Heart right ventricle (tissue), 16 donors: ENCODE results near the gene TIMM17B. TPM values are rescaled to one million over a fixed set of nuclear protein-coding genes. Genes with fewer than 3 reads are reported as not detected.

Experiments used
- ATAC-seq, 8 donors: fragments of 200-7000 bp; cut with Tn5 transposase; one replicate each; pipeline ENCODE4 v1.9.1; 2020; ENCODE audit warnings: mild to moderate bottlenecking in 8 of 8, moderate library complexity in 8 of 8, moderate number of reproducible peaks in 1 of 8
- DNase-seq, 2 donors: peaks; one replicate each; pipeline ENCODE4 v3.0.0-alpha.2; 2020
- H3K27ac ChIP-seq, 10 donors: fragments of 200-600 bp; sonication (generic) in 2 of 10; one replicate each; pipeline versions ENCODE4 v1.5.0 to v1.8.0; 2020 to 2022; ENCODE audit warnings: mild to moderate bottlenecking in 3 of 10
- H3K27me3 ChIP-seq, 7 donors: fragments of 200-600 bp; one replicate each; pipeline ENCODE4 v1.8.0; 2021 to 2022; ENCODE audit warnings: mild to moderate bottlenecking in 2 of 7
- H3K36me3 ChIP-seq, 9 donors: fragments of 200-600 bp; sonication (generic) in 1 of 9; one replicate each; pipeline versions ENCODE4 v1.5.0 to v1.8.0; 2020 to 2022; ENCODE audit warnings: mild to moderate bottlenecking in 2 of 9
- H3K4me1 ChIP-seq, 9 donors: fragments of 200-600 bp; sonication (generic) in 1 of 9; one replicate each; pipeline versions ENCODE4 v1.5.0 to v1.8.0; 2020 to 2022; ENCODE audit warnings: mild to moderate bottlenecking in 4 of 9
- H3K4me3 ChIP-seq, 10 donors: fragments of 200-600 bp; sonication (generic) in 2 of 10; one replicate each; pipeline versions ENCODE4 v1.5.0 to v1.8.0; 2020 to 2022; ENCODE audit warnings: mild to moderate bottlenecking in 7 of 10, moderate library complexity in 2 of 10
- H3K9me3 ChIP-seq, 11 donors: fragments of 200-600 bp in 10 of 11; sonication (generic) in 2 of 11; one replicate each; pipeline versions ENCODE4 v1.5.0 to v1.8.0; 2013 to 2022; ENCODE audit warnings: mild to moderate bottlenecking in 2 of 11, control low read depth in 1 of 11, moderate library complexity in 1 of 11
- WGBS, 2 donors: extraction: QIAGEN DNeasy Blood & Tissue Kit; methylation state at CpG; one replicate each; pipeline ENCODE4 v1.1.7; 2013; ENCODE audit warnings: inconsistent platforms in 1 of 2; 5-methylcytosine and 5-hydroxymethylcytosine counted together
- intact Hi-C, 10 donors: fragments of 100-400 bp; cut with DNase I; formaldehyde crosslinking; loops; one replicate each; pipeline versions ENCODE4 v1.11.1 to v1.14.2; 2022
- polyA plus RNA-seq, 2 donors: library from polyadenylated mRNA; stranded (reverse); fragments of 200-250 nt; gene quantifications; one replicate each; pipeline ENCODE4 v1.2.3, GENCODE V29; 2013
- total RNA-seq, 10 donors: library from RNA; stranded (reverse); fragmentation: NEBNext Ultra II Directional in 3 of 10; extraction: Animal tissue kit (Norgen Biotek cat#: 25700) in 3 of 10; gene quantifications; one replicate each; pipeline versions ENCODE4 v1.2.1 to v1.2.4, GENCODE V29; 2021 to 2023
- TF ChIP-seq, protein P1 (sequence below), 9 donors: fragments of 200-600 bp; sonication (generic) in 2 of 9; IDR thresholded peaks; one replicate each; pipeline versions ENCODE4 v1.5.0 to v1.8.0; 2021 to 2022; ENCODE audit warnings: antibody characterized with exemption in 9 of 9, mild to moderate bottlenecking in 5 of 9, moderate library complexity in 1 of 9
- donor health status: Arrhythmogenic right ventricular cardiomyopathy.
- donor health status: ischemic (EF 13 %, LVEDD 7.1; RV severe dilation, severe dysfunction).
- donor health status: healthy with polysubstance abuse.
- donor health status: DM: no; HTN: yes; CAD: no.
- donor health status: DM: no; HTN: no; CAD: no.
- donor health status: ischemic (EF 25% LVEDD 6.9; RV normal size, moderate dysfunction).
- donor health status: ischemic (EF 25% LVEDD 5.7; RV mildly dilated, moderate dysfunction).
- donor health status: healthy.
- donor health status: DM: yes; HTN: yes; CAD: no.
- donor health status: Ischemic cardiomyopathy.
- donor health status: ischemic (EF 35%, LVEDD 5.7; RV mildly dilated, moderate dysfunction).
- donor health status: nonischemic (EF 11% LVEDD 7.7; RV severe dilation, severe dysfunction).
- donor health status: DM: yes; HTN: yes; CAD: no.
- donor health status: PGD.
- donor health status: ischemic (EF 29% LVEDD 5.4; RV normal size, mild dysfunction).
- donor health status: nonischemic (EF 23%, LVEDD 6.1; RV moderate dilation, normal function).

Gene TIMM17B
- total and polyA plus RNA-seq, 12 donors, result 58.3 to 100 (median 67.0) TPM

DNA sequence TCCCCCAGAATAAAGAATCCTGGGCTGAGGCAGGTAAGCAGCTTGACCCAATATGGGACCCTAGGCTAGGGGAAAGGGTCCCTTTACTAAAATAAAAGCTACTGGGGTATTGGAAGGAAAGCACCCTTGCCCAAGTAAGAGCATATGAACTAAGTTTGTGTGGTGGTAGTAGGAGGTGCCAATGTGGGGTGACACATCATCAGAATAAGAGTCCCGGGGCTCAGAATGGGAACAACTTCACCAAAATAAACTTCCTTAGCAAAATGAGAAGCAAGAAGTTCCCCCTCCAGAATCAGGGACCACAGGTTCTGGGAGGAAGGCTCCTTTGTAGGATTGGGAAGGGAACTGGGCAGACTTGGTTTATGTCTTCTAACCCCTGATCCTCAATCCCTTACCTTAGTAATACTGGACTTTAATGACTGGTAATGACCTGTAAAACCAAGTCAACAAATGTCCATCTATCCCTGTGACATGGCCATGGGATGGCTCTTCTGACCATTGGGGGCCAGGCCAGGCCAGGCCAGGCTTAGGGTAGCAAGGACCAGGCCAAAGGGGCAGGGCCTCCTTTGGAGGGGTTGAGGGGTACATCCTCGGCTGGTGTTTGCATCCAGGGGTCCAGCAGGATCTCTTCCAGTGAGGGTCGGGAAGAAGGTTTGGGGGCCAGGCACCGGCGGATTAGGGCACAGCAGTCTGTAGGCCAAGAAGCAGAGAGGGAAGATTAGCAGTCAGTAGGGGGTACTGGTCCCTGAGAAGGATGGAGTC, 16.2 kb upstream of the TIMM17B start:
- ATAC-seq (no peak), DNase-seq (no peak)
- TF ChIP-seq, protein P1, sequence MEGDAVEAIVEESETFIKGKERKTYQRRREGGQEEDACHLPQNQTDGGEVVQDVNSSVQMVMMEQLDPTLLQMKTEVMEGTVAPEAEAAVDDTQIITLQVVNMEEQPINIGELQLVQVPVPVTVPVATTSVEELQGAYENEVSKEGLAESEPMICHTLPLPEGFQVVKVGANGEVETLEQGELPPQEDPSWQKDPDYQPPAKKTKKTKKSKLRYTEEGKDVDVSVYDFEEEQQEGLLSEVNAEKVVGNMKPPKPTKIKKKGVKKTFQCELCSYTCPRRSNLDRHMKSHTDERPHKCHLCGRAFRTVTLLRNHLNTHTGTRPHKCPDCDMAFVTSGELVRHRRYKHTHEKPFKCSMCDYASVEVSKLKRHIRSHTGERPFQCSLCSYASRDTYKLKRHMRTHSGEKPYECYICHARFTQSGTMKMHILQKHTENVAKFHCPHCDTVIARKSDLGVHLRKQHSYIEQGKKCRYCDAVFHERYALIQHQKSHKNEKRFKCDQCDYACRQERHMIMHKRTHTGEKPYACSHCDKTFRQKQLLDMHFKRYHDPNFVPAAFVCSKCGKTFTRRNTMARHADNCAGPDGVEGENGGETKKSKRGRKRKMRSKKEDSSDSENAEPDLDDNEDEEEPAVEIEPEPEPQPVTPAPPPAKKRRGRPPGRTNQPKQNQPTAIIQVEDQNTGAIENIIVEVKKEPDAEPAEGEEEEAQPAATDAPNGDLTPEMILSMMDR (IDR thresholded peaks at IDR 0.05), result no peak
- H3K4me1 ChIP-seq, result peaks cover 0 to 37% (median 11%) of the 10 kb centered on the region in 9 donors
- intact Hi-C loops, result loop anchor here in 3 of 10 donors (10.0 kb wide), 2 partner anchors 269 to 1259 kb away; partner anchors contain the start of genes ELK1 (in 1 of the 3) and UXT (in 1 of the 3)
- no peak overlapping the region for H3K27ac ChIP-seq
- no peaks in the 10 kb centered on the region for H3K27me3 ChIP-seq
- H3K4me3 ChIP-seq, result no peak overlapping the region
- peaks cover 0 to 27% (median 0%) of the 10 kb centered on the region in 9 donors for H3K36me3 ChIP-seq
- H3K9me3 ChIP-seq, result no peaks in the 10 kb centered on the region
- WGBS, 2 donors, result 80 to 89% methylated on average over 5 of the region's 5 CpGs

DNA sequence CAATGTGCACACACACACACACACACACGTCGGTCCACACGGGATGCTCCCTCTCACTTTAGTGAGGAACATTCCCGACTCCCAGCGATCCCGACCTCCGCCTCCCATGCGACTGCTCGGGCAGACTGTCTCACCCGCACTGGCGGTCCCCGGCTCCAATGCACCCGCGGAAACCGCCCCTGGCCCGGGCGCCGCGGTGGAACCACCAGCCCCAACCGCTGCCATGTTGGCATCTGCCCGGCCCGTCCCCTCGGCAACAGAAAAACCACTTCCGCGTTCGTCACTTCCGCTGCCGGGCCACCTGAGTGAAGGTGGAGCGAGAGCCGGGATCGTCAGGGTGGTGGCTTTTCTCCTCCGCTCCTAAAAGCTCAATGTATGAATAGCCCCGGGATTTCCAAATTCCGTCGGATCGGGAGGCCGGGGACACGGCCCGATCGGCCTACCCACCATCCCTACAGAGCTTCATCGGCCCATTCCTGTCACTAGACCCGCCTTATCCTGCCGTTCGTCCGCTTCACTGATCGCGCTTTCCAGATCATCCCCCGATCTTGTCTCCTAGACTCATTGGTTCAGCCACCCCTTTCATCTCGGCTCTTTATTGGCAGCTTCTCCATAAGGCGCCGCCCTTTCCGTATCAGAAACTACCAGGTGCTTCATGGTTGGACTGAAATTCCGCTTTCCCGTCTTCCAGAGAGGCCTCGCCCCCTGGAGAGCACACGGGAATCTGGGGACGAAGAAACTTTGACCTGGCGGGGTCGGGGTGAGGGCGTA, 14.0 kb upstream of the TIMM17B start, which contains the start of gene SLC35A2:
Gene SLC35A2 (minus strand): TSS at position 235 of the 771 bp plus-strand sequence. CDS start 10 bp downstream, at position 225.
- Histone ChIP-seq H3K4me1 (peaks cover 0 to 17% (median 9%) of the 10 kb centered on the region in 9 donors), H3K9me3 (no peaks in the 10 kb centered on the region), H3K27ac (peak within 1 kb of the TSS in 9 of 10 donors; percentile 48 to 85 (median 78)), H3K36me3 (peaks cover 0 to 27% (median 0%) of the 10 kb centered on the region in 9 donors), H3K27me3 (no peaks in the 10 kb centered on the region), H3K4me3 (peak within 1 kb of the TSS; percentile 43 to 76 (median 68))
- 0 to 1% methylated on average over 60 of the region's 60 CpGs for WGBS, 2 donors
- ATAC-seq (peak; percentile 80 to 96 (median 89)), DNase-seq (peak; percentile 76)
- TF ChIP-seq, protein P1 (IDR thresholded peaks at IDR 0.05), result no peak
- intact Hi-C loops, result loop anchor here in 3 of 10 donors (10.0 kb wide), 2 partner anchors 267 to 1257 kb away; partner anchors contain the start of genes ELK1 (in 1 of the 3) and UXT (in 1 of the 3)

DNA sequence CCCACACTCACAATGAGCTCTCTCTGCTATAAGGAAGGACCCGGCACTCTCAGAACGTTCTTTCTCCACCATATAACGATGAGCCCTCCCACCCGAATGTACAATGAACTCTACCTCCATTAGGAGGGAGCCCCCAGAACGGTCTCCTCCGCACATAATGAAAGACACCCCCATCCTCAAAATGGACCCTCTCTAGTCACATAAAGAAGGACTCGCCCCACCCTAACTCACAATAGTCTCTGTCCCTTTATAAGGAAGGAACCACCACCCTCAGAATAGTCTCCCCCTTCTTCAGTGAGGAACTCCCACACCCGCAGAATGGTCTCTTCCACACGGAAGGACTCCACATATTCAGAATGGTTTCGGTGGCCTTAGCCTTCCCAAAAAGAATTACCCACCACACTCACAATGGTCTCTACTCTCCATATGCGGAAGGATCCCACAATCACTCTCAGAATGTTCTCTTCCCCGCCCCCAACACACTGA, 13.4 kb upstream of the TIMM17B start:
- intact Hi-C loops, result loop anchor here in 3 of 10 donors (10.0 kb wide), 2 partner anchors 266 to 1256 kb away; partner anchors contain the start of genes ELK1 (in 1 of the 3) and UXT (in 1 of the 3)
- H3K4me1 ChIP-seq, result peaks cover 0 to 17% (median 9%) of the 10 kb centered on the region in 9 donors
- DNase-seq (no peak), ATAC-seq (peak in 5 of 8 donors; percentile 10 to 33 (median 24))
- no peaks in the 10 kb centered on the region for H3K27me3 ChIP-seq
- peak overlapping the region in 8 of 10 donors; percentile 56 to 85 (median 80) for H3K27ac ChIP-seq
- peaks cover 0 to 30% (median 0%) of the 10 kb centered on the region in 9 donors for H3K36me3 ChIP-seq
- H3K9me3 ChIP-seq, result no peaks in the 10 kb centered on the region
- TF ChIP-seq, protein P1 (IDR thresholded peaks at IDR 0.05), result no peak
- WGBS, 2 donors, result 1 to 2% methylated on average over 11 to 12 of the region's 12 CpGs
- peak overlapping the region; percentile 43 to 76 (median 68) for H3K4me3 ChIP-seq
